GM21825 (cell line): Measurements from ENCODE around the gene OR13A1.
A peak's percentile ranks its signal among the peaks of the same experiment; 100 is the strongest.
"Not testable (repeated sequence)": the region's sequence is repeated elsewhere in the genome, so short reads cannot be mapped to it uniquely, and the experiment has no call there.

Experiments used
- ATAC-seq: cut with Tn5 transposase; IDR thresholded peaks from one replicate; pipeline ENCODE4 v1.9.1; 2021; ENCODE audit warnings: mild to moderate bottlenecking, moderate library complexity; ENCODE audit not compliant: unreplicated experiment

The OR13A1 gene

GRCh38 chr10:45315508-45315907 lies at the start of gene OR13A1:
Gene OR13A1, minus strand, starts transcription at chr10:45315608. Its CDS starts 11,186 bp downstream, at chr10:45304422.
- no peak for ATAC-seq

GRCh38 chr10:45361983-45362799 lies 46.8 kb upstream of the OR13A1 start:
- not testable (repeated sequence) for ATAC-seq

GRCh38 chr10:45358961-45359360 lies 43.6 kb upstream of the OR13A1 start:
- ATAC-seq, result not testable (repeated sequence)

- ATAC-seq, result no peak
Measured at GRCh38 chr10:45355494-45355893, 40.1 kb upstream of the OR13A1 start.

- no peak for ATAC-seq
Measured at GRCh38 chr10:45354261-45354660, 38.9 kb upstream of the OR13A1 start.

- ATAC-seq, result peak; percentile 47
Measured at GRCh38 chr10:45353186-45353585, 37.8 kb upstream of the OR13A1 start.

- not testable (repeated sequence) for ATAC-seq
Measured at GRCh38 chr10:45348196-45348765, 32.9 kb upstream of the OR13A1 start.

- ATAC-seq, result not testable (repeated sequence)
Measured at GRCh38 chr10:45347464-45347863, 32.1 kb upstream of the OR13A1 start.

GRCh38 chr10:45346652-45347335 lies 31.4 kb upstream of the OR13A1 start:
- not testable (repeated sequence) for ATAC-seq

GRCh38 chr10:45340420-45340819 lies 25.0 kb upstream of the OR13A1 start:
- not testable (repeated sequence) for ATAC-seq

- ATAC-seq, result no peak
Measured at GRCh38 chr10:45339894-45340293, 24.5 kb upstream of the OR13A1 start.

- not testable (repeated sequence) for ATAC-seq
Measured at GRCh38 chr10:45331824-45332223, 16.4 kb upstream of the OR13A1 start.

- ATAC-seq, result not testable (repeated sequence)
Measured at GRCh38 chr10:45326864-45327263, 11.5 kb upstream of the OR13A1 start.

GRCh38 chr10:45325116-45325515 lies 9.7 kb upstream of the OR13A1 start:
- ATAC-seq, result no peak

GRCh38 chr10:45319702-45320101 lies 4.3 kb upstream of the OR13A1 start:
- ATAC-seq, result no peak

GRCh38 chr10:45313264-45313873 lies 2.0 kb downstream of the OR13A1 start:
- no peak for ATAC-seq

- no peak for ATAC-seq
Measured at GRCh38 chr10:45308707-45309106, 6.7 kb downstream of the OR13A1 start.

GRCh38 chr10:45302573-45302972 lies 12.8 kb downstream of the OR13A1 start:
- no peak for ATAC-seq

GRCh38 chr10:45298341-45298955 lies 17.0 kb downstream of the OR13A1 start:
- ATAC-seq, result not testable (repeated sequence)

GRCh38 chr10:45294681-45295080 lies 20.7 kb downstream of the OR13A1 start:
- ATAC-seq, result no peak

- ATAC-seq, result no peak
Measured at GRCh38 chr10:45286980-45287379, 28.4 kb downstream of the OR13A1 start.
